GM19238 (cell line): ENCODE data around the gene CCAR1.
"Not testable (repeated sequence)": the region's sequence is repeated elsewhere in the genome, so short reads cannot be mapped to it uniquely, and the experiment has no call there.

Experiments used
- DNase-seq: peaks from one replicate; pipeline ENCODE4 v3.0.0; 2011; ENCODE audit warnings: low spot score; ENCODE audit not compliant: insufficient read length

CCAR1 gene

GRCh38 chr10:68720793-68721672 is at the start of gene CCAR1:
CCAR1 (plus strand) TSS chr10:68721239; CDS start chr10:68722505, 1,266 bp downstream.
- peak; percentile 89 for DNase-seq

DNA sequence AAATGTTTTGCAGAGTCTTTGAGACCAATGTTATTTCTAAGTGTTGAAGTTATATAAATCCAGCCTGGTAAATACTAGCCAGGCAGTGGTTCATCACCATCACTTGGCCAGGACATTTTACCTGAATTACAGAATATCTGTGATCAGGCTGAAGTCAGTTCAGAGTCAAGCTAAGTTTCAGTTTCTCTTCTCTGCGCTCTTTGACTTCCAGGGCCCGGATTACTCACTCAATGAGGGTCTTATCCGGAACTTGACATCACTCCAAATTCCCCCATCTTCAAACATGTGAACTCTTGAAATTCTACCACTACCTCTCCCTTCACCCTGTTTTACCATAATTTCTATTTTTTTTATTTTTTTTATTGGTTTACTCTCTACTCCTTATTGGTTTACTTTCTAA is 36.6 kb upstream of the CCAR1 start:
- DNase-seq: peak; percentile 9

DNA sequence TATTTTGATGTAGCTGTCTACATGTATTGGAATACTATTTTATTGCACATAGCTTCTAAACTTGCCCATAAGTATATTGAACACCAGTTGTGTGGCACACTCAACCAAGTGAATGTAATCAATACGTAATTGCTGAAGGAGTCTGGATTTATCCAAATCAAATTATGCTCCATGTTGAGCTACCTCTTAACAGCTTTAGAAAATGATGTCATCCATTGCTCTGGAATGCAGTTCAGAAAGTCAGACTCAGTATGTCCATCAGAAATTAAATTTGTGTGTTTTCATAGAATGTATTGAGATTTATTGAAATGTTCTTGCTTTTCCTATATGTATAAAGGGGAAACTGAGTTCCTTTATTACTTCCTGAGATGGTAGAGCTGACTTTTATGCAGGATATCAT is 25.0 kb upstream of the CCAR1 start:
- DNase-seq: no peak

- DNase-seq: no peak
Measured at GRCh38 chr10:68697106-68697505, 23.9 kb upstream of the CCAR1 start.

- DNase-seq: no peak
Measured at GRCh38 chr10:68700197-68700596, 20.8 kb upstream of the CCAR1 start.

DNA sequence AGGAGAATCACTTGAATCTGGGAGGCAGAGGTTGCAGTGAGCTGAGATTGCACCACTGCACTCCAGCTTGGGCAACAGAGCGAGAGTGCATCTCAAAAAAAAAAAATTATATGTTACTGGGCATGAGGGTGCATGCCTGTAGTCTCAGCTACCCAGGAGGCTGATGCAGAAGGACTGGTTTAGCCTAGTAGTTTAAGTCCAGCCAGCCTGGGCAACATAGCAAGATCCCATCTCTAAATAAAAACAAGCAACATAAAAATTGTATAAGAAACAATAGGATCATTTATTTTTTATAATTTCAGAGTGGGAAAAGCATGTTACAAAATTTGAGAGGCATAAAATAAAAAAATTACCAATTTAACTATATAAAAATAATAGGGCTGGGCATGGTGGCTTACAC is 15.5 kb upstream of the CCAR1 start:
- DNase-seq: no peak

- not testable (repeated sequence) for DNase-seq
Measured at GRCh38 chr10:68708987-68709386, 12.1 kb upstream of the CCAR1 start.

DNA sequence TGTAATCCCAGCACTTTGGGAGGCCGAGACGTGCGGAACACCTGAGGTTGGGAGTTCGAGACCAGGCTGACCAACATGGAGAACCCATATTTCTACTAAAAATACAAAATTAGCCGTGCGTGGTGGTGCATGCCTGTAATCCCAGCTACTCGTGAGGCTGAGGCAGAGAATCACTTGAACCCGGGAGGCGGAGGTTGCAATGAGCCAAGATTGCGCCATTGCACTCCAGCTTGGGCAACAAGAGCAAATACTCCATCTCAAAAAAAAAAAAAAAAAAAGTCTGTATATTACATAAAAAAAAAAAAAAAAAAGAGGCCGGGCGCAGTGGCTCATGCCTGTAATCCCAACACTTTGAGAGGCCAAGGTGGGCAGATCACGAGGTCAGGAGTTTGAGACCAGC is 8.0 kb upstream of the CCAR1 start:
- not testable (repeated sequence) for DNase-seq

DNA sequence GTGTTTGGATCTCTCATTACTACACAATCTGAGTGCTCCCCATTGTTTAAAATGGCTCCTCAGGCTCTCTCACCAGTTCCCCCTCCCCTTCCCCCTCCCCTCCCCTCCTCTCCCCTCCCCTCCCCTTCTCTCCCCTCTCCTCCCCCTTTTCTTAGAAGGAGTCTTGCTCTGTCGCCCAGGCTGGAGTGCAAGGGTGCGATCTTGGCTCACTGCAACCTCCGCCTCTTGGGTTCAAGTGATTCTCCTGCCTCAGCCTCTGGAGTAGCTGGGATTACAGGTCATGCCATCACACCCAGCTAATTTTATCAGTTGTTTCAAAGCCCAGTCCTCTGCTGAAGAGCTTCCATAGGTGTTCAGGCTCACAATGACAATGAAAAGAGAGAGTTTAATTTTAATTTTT is 3.6 kb upstream of the CCAR1 start:
- DNase-seq: no peak

GRCh38 chr10:68721673-68722335 is 765 bp downstream of the CCAR1 start:
- no peak for DNase-seq

DNA sequence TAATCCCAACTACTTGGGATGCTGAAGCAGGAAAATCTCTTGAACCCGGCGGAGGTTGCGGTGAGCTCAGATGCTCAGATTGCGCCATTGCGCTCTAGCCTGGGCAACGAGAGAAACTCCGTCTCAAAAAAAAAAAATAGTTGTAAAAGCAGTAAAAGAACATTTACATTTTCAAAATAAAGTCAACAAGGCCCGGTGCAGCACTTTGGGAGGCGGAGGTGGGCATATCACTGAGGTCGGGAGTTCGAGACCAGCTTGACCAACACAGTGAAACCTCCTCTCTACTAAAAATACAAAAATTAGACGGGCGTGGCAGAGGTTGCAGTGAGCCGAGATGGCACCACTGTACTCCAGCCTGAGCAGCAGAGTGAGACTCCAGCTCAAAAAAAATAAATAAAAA is 4.0 kb downstream of the CCAR1 start:
- no peak for DNase-seq

DNA sequence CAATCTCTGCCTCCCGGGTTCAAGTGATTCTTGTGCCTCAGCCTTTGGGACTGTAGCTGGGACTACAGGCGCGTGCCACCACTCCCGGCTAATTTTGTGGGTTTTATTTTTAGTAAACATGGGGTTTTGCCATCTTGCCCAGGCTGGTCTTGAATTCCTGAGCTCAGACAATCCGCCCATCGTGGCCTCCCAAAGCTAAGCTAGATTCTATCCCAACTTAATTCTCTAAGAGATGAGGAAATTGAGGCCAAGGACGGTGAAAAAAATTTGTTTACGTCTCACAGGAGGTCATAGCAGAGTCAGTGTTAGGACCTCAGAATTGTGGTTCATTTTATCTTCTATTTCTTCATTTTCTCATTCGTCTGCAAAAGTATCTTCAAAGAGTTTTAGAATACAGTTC is 6.1 kb downstream of the CCAR1 start:
- DNase-seq: no peak

GRCh38 chr10:68732651-68733050 is 11.6 kb downstream of the CCAR1 start:
- no peak for DNase-seq

- no peak for DNase-seq
Measured at GRCh38 chr10:68734349-68734748, 13.3 kb downstream of the CCAR1 start.

DNA sequence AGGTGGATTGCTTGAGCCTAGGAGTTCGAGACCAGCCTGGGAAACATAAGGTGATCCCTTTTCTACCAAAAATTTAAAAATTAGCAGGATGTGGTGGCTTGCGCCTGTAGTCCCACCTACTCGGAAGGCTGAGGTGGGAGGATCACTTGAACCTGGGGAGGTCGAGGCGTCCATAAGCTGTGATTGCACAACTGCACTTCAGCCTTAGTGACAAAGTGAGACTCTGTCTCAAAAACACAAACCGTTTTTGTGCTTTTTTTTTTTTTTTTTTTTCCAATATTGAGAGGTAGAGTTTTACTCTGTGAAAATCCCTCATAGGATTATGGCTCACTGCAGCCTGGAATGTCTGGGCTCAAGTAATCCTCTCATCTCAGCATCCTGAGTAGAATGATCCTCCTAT is 14.1 kb downstream of the CCAR1 start:
- no peak for DNase-seq

DNA sequence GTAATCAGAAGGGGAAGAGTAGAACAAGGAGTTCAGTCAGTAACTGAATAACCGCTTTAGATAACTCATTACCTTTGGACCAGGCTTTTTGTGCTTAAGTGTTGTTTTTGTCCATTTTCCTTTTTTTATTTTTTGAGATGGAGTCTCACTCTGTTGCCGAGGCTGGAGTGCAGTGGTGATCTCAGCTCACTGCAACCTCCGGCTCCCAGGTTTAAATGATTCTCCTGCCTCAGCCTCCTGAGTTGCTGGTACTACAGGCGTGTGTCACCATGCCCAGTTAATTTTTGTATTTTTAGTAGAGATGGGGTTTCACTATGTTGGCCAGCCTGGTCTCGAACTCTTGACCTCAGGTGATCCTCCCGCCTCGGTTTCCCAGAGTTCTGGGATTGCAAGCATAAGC is 14.7 kb downstream of the CCAR1 start:
- not testable (repeated sequence) for DNase-seq

DNA sequence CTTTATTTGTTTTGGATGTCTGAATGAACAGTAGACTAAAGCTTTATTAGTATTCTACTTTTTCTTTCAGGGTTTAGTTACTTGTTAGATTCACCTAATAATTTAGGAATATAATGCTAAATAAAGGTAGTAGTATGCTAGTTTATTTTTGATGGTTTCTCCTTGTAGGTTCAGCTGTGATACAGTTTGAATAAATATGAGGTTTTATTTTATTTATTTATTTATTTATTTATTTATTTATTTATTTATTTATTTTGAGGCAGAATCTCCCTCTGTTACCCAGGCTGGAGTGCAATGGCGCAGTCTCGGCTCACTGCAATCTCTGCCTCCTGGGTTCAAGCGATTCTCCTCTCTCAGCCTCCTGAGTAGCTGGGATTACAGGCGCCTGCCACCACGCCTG is 19.6 kb downstream of the CCAR1 start:
- DNase-seq: not testable (repeated sequence)

DNA sequence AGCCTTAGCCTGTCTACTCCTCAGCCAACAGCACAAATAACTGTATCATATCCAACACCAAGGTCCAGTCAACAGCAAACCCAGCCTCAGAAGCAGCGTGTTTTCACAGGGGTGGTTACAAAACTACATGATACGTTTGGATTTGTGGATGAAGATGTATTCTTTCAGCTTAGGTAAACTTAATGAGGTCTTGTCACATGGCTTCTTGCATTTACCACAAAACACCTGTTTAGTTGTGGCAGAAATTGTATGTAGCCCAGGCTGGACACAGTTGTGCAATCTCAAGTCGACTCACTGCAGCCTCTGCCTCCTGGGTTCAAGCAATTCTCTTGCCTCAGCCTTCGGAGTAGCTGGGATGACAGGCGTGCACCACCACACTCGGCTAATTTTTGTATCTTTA is 21.4 kb downstream of the CCAR1 start:
- DNase-seq: no peak

GRCh38 chr10:68752711-68753350 is 31.8 kb downstream of the CCAR1 start:
- no peak for DNase-seq

DNA sequence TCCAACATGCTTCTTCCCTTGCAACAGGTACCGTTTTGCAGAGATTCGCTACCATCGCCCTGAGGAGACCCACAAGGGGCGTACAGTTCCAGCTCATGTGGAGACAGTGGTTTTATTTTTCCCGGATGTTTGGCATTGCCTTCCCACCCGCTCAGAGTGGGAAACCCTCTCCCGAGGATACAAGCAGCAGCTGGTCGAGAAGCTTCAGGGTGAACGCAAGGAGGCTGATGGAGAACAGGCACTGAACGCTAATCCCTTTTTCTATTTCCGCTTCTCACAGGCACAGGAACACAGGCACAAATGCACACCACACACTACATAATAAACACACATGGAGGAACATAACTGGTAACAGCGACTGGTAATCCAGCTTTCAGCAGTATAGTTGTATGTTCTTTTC is 35.2 kb downstream of the CCAR1 start:
- no peak for DNase-seq

DNA sequence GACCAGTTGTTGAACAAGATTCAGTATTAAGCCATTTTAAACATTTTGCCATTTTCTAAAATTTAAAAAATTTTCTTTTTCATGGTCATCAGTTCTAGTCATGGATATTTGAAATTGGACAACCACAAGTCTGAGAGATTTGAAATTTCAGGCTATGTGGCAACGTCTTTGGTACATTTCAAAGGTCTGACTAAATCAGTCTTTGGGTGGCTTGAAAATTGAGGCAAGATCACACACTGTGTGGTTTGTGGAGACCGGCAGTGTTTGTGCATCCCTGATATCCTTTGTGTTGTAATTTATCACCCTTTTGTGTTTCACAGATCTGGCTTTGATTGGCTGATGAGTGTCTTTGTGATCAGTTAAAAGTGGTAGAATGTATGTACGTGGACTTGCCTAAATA is 35.7 kb downstream of the CCAR1 start:
- DNase-seq: no peak

- DNase-seq: no peak
Measured at GRCh38 chr10:68759223-68759863, 38.3 kb downstream of the CCAR1 start.
